Activated CD4-positive, alpha-beta T cell treated with anti-CD3 and anti-CD28 coated beads, Interleukin-2, amount 50 U/mL, for 4 hours (primary cell): ENCODE measurements around the gene RCAN1.

Experiments used
- DNase-seq, 2 experiments: peaks; one replicate each; pipeline ENCODE4 v3.0.0-alpha.2; 2020

RCAN1 gene

GRCh38 chr21:34614628-34615486 is at the start of gene RCAN1:
TSS of gene RCAN1 (minus strand) at chr21:34615113. CDS start at chr21:34615011, 102 bp downstream.
- peak; percentile 79 to 80 for DNase-seq

GRCh38 chr21:34661848-34662247 is 46.9 kb upstream of the RCAN1 start:
- DNase-seq: no peak

- no peak for DNase-seq
These were observed 38.6 kb upstream of the RCAN1 start for GRCh38 chr21:34653522-34653921.

- DNase-seq: no peak
These were observed 36.7 kb upstream of the RCAN1 start for GRCh38 chr21:34651642-34652041.

- no peak for DNase-seq
These were observed 36.0 kb upstream of the RCAN1 start for GRCh38 chr21:34650861-34651431.

- DNase-seq: no peak
These were observed 34.5 kb upstream of the RCAN1 start for GRCh38 chr21:34649400-34649799.

- no peak for DNase-seq
These were observed 33.9 kb upstream of the RCAN1 start for GRCh38 chr21:34648739-34649297.

- no peak for DNase-seq
These were observed 32.6 kb upstream of the RCAN1 start for GRCh38 chr21:34647555-34647954.

GRCh38 chr21:34644825-34645224 is 29.9 kb upstream of the RCAN1 start:
- DNase-seq: no peak

GRCh38 chr21:34642211-34643075 is 27.5 kb upstream of the RCAN1 start:
- DNase-seq: no peak

- DNase-seq: no peak
These were observed 25.9 kb upstream of the RCAN1 start for GRCh38 chr21:34640858-34641257.

- DNase-seq: peak; percentile 19 to 21
These were observed 25.2 kb upstream of the RCAN1 start for GRCh38 chr21:34639882-34640788.

- DNase-seq: no peak
These were observed 24.3 kb upstream of the RCAN1 start for GRCh38 chr21:34639250-34639649.

GRCh38 chr21:34636961-34637360 is 22.0 kb upstream of the RCAN1 start:
- no peak for DNase-seq

GRCh38 chr21:34635307-34635706 is 20.4 kb upstream of the RCAN1 start:
- no peak for DNase-seq

GRCh38 chr21:34632498-34632897 is 17.6 kb upstream of the RCAN1 start:
- no peak for DNase-seq

GRCh38 chr21:34630536-34631143 is 15.7 kb upstream of the RCAN1 start:
- no peak for DNase-seq

- no peak for DNase-seq
These were observed 11.2 kb upstream of the RCAN1 start for GRCh38 chr21:34626131-34626530.

GRCh38 chr21:34625030-34625593 is 10.2 kb upstream of the RCAN1 start:
- no peak for DNase-seq

- DNase-seq: no peak
These were observed 8.6 kb upstream of the RCAN1 start for GRCh38 chr21:34623516-34623915.
